Measurements from ENCODE around the gene GJA3.

GRCh38 chr13:20195801-20196200 is 34.9 kb upstream of the GJA3 start:
- TF ChIP-seq POLR2A (IDR thresholded peaks at IDR 0.05), result no peak
- no peak for TF ChIP-seq CTCF (IDR thresholded peaks at IDR 0.05 in 4 of 5, conservative IDR thresholded peaks at IDR 0.05 in 1 of 5)
